NCI-H1417 treated with DMSO at 0.1 percent for 48 hours (cell line): ENCODE measurements around the gene DNAH10.
"Not testable (repeated sequence)": the region's sequence is repeated elsewhere in the genome, so short reads cannot be mapped to it uniquely, and the experiment has no call there.

Source experiments
- DNase-seq: peaks from one replicate; lab custom pipeline; 2025; lab: John Stamatoyannopoulos, UW

The DNAH10 gene

GRCh38 chr12:123907726-123908476 is 145.8 kb downstream of the DNAH10 start:
- no peak for DNase-seq

GRCh38 chr12:123908884-123909725 is 147.0 kb downstream of the DNAH10 start:
- no peak for DNase-seq

GRCh38 chr12:123910057-123910456 is 148.0 kb downstream of the DNAH10 start:
- DNase-seq: no peak

DNA sequence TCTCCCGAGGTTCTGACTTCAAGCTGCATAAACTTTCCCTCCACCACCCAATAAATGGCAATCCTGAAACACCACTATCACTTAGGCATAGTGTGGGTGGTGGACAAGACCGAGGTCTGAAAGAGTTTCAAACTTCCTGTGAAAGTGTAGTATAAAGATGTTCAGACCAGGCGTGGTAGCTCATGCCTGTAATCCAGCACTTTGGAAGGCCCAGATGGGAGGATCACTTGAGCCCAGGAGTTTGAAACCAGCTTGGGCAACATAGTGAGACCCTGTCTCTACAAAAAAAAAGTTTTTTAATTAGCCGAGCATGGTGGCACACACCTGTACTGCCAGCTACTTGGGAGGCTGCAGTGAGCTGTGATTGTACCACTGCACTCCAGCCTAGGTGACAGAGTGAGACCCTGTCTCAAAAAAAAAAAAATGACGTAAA is 148.7 kb downstream of the DNAH10 start:
- DNase-seq: no peak

- DNase-seq: not testable (repeated sequence)
Measured at GRCh38 chr12:123911672-123912409, 149.7 kb downstream of the DNAH10 start.

DNA sequence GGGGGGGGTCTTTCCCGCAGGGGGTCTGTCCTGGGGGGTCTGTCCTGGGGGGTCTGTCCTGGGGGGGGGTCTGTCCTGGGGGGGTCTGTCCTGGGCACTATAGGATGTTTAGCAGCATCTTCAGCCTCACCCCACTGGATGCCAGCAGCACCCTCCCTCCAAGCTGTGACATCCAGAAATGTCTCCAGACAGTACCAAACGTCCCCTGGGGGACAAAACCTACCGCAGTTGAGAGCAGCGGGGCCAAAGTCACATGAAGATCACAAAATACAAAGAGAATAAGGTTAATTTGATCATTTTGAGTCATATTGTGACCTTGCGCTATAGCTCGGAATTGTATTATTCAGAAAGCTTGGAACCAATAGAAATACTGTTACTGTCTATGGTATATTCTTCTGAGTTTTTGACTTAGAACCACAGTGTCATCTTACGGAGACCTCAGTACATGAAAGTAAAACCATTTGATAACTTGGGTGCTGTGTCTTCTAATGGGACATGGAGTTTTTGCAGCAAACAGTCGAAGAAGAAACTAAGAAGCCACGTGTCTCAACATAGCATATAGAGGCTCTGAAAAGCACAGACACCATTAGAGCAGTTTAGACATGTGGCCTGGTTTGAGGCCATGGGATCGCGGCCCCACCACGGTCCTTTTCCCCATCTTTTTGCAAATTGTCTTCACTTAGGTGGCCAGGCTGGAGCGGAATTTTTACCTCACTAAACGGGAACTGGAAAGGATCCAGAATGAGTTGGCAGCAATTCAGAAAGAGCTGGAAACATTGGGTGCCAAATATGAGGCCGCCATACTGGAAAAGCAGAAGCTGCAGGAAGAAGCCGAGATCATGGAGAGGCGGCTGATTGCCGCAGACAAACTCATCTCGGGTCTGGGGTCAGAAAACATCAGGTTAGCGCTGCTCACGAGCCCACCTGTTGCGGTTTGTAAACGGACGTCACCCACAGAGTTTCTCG is 150.6 kb downstream of the DNAH10 start:
- no peak for DNase-seq

GRCh38 chr12:123914726-123915333 is 152.7 kb downstream of the DNAH10 start:
- DNase-seq: no peak

- DNase-seq: no peak
Measured at GRCh38 chr12:123916729-123917128, 154.6 kb downstream of the DNAH10 start.

DNA sequence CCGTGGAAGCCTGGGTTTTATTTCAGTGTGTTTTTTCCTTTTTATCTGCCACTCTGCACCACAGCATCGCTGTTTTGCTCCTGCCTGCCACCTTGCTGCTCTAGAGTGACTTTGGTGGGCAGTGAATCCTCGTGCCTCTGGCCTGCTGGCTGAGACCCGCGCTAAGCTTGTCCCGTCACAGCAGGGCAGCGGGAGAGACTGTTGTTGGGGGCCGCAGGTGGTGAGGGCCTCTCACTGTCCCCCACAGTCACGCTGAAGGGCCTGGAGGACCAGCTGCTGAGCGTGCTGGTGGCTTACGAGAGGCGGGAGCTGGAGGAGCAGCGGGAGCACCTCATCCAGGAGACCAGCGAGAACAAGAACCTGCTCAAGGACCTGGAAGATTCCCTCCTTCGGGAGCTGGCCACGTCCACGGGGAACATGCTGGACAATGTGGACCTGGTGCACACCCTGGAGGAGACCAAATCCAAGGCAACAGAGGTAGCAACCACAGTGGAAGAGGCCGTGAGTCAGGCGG is 155.3 kb downstream of the DNAH10 start:
- no peak for DNase-seq

- no peak for DNase-seq
Measured at GRCh38 chr12:123919980-123920360, 157.9 kb downstream of the DNAH10 start.

DNA sequence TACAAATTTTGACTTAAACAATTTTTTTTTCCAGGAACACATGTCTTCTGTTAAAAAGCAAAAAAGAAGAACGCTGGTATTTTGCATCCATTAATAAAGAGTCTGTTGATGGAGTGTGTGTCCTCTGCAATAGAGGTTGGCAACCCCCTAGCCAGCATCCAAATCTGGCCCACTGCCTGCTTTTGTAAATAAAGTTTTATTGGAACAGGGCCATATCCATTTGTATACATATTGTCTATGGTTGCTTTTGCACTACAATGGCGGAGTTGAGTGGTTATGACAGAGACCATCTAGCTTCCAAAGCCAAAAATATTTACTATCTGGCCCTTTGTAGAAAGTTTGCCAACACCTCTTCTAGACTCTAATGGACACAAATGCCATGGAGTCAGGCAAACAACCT is 160.9 kb downstream of the DNAH10 start:
- no peak for DNase-seq

DNA sequence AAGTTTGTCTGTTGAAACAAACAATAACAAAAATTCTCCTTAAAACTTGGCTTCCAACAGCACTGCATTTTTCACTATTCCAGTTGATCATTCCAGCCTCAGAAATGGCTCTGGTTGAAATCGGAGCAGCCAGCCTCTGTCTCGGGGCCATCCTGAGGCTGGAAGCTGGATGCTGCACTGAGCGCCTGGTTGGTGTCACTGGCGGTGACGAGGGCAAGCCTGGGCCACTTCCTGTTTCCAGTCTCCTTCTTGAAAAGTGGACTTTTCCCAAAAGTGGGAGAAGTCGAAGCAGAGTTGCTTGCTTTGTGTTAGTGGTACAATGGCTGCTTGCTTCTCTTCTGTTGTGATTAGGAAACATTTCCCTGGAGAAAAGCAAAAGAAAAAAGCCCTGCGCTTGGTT is 161.8 kb downstream of the DNAH10 start:
- DNase-seq: no peak

- no peak for DNase-seq
Measured at GRCh38 chr12:123924539-123924938, 162.4 kb downstream of the DNAH10 start.

- DNase-seq: no peak
Measured at GRCh38 chr12:123928274-123928865, 166.3 kb downstream of the DNAH10 start.

DNA sequence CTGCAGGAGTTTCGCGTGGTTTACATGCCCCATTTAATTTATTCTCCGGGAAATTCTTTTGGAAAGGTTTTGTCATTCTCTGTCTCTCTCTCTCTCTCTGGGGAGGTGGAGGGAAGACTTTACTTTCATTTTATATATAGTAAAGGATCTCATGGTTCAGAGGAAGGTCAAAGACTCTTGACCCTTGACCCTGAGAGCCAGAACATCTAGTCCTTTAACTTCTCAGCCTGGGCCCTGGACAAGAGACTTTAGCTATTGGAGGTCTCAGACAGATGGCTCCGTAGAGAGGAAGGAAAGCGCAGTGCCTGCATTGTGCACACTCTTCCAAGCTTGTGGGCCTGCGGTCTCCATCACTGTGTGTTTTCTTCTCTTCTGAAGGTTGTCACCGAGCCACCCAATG is 166.8 kb downstream of the DNAH10 start:
- no peak for DNase-seq

DNA sequence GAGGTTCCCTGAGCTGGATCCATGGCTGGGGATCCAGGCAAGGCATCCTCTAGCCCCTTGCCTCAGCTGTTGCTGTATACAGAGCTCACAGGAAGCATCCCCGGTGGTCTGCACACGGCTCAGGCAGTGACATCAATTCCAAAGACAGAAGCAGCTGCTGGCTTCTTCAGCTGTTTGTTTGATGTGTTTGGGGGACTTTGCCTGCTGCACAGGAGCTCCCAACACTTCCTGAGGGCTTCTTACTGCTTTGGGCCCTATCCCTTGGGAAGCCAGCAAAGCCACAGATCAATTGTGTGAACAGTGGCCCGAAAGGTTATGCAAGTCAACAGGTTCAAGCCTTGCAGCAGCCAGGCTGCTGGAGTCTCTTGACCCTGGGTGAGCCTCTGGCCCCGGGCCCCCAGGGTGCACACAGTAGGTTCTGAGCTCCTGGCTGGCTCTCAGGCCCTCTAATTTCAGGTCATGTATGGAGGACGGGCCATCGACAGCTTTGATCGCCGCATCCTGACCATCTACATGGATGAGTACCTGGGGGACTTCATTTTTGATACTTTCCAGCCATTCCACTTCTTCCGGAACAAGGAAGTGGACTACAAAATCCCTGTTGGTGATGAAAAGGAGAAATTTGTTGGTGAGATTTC is 168.0 kb downstream of the DNAH10 start:
- DNase-seq: no peak

GRCh38 chr12:123931686-123932321 is 169.7 kb downstream of the DNAH10 start:
- DNase-seq: no peak

GRCh38 chr12:123933214-123933613 is 171.1 kb downstream of the DNAH10 start:
- no peak for DNase-seq

DNA sequence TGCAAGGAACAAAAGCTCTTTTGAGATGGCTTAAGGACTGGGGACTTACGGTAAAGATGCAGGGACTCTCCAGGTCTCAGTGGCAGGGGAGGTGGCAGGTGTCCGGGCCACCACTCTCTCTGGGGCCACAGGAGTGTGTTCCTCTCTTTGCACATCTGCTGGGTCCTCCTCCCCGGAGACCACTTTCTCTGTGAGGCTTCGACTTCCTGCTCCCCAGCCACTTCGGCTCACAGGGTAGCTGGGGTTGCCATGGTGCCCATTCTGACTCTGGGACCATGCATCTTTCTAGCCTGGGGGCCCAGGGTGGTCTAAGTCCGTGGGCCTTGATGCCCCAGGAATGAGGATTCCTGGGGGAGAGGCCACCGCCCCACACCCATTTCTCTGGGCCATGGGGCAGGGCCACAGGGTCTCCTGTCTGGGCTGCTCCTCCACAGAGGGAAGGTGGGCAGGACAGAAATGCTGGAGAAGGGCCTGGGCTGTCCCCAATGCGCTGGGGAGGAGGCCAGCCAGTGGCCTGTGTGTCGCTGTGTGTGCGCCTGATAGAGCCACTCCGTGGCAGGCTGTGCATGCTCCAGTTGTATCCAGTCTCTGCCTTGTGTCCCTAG is 172.0 kb downstream of the DNAH10 start:
- DNase-seq: no peak
